Uterus (tissue), 4 donors: ENCODE data around the gene CCDC88B. TPM values are rescaled to one million over a fixed set of nuclear protein-coding genes. Genes with fewer than 3 reads are reported as not detected.
A peak's percentile ranks its signal among the peaks of the same experiment; 100 is the strongest.

Experiments used
- DNase-seq, 2 donors: peaks; one replicate each; pipeline ENCODE4 v3.0.0-alpha.2; 2019 to 2020
- H3K27ac ChIP-seq, 2 donors: fragments of 200-600 bp; sonication (generic); 1 replicate in 1 of 2; 2 replicates in 1 of 2; pipeline ENCODE4 v1.5.1; 2016 to 2018
- H3K27me3 ChIP-seq, 2 donors: fragments of 200-600 bp; sonication (generic); one replicate each; pipeline ENCODE4 v1.5.1; 2018 to 2019; ENCODE audit warnings: control low read depth in 1 of 2
- H3K36me3 ChIP-seq, 2 donors: fragments of 200-600 bp; sonication (generic); one replicate each; pipeline ENCODE4 v1.5.1; 2019; ENCODE audit warnings: control low read depth in 1 of 2
- H3K4me1 ChIP-seq, 2 donors: fragments of 200-600 bp; sonication (generic); one replicate each; pipeline ENCODE4 v1.5.1; 2018 to 2019; ENCODE audit warnings: control low read depth in 1 of 2
- H3K4me3 ChIP-seq, 2 donors: fragments of 200-600 bp; sonication (generic); 1 replicate in 1 of 2; 2 replicates in 1 of 2; pipeline ENCODE4 v1.5.1; 2018 to 2019; ENCODE audit warnings: mild to moderate bottlenecking in 1 of 2
- H3K9me3 ChIP-seq, 2 donors: fragments of 200-600 bp; sonication (generic); one replicate each; pipeline ENCODE4 v1.5.1; 2019; ENCODE audit warnings: control low read depth in 1 of 2
- CTCF ChIP-seq, 4 experiments: fragments of 200-600 bp in 2 of 4; fragments of 450-650 bp in 2 of 4; sonication (generic) in 2 of 4; IDR thresholded peaks; one replicate each; pipeline ENCODE4 v1.5.1; 2016 to 2019; ENCODE audit warnings: antibody characterized with exemption in 4 of 4, mild to moderate bottlenecking in 2 of 4, moderate library complexity in 1 of 4
- POLR2A ChIP-seq, 2 donors: fragments of 450-650 bp; IDR thresholded peaks; one replicate each; pipeline ENCODE4 v1.6.1; 2016; ENCODE audit warnings: antibody characterized with exemption in 2 of 2, mild to moderate bottlenecking in 1 of 2, moderate library complexity in 1 of 2
- intact Hi-C: fragments of 100-400 bp; cut with DNase I; formaldehyde crosslinking; loops from one replicate; pipeline ENCODE4 v1.15.1; 2023; ENCODE audit warnings: low total_unique reads
- total RNA-seq, 4 donors: library from RNA; depleted of rRNA in 3 of 4; stranded (reverse); fragments of >200 nt in 3 of 4; gene quantifications; one replicate each; pipeline versions ENCODE4 v1.1.0 to v1.2.4, GENCODE V29; 2014 to 2023
- donor health status: DM: yes; HTN: yes; CAD: no.

The CCDC88B gene
- total RNA-seq, 4 donors from 2014 or later = 0.29 to 5.7 (median 2.9) TPM

DNA sequence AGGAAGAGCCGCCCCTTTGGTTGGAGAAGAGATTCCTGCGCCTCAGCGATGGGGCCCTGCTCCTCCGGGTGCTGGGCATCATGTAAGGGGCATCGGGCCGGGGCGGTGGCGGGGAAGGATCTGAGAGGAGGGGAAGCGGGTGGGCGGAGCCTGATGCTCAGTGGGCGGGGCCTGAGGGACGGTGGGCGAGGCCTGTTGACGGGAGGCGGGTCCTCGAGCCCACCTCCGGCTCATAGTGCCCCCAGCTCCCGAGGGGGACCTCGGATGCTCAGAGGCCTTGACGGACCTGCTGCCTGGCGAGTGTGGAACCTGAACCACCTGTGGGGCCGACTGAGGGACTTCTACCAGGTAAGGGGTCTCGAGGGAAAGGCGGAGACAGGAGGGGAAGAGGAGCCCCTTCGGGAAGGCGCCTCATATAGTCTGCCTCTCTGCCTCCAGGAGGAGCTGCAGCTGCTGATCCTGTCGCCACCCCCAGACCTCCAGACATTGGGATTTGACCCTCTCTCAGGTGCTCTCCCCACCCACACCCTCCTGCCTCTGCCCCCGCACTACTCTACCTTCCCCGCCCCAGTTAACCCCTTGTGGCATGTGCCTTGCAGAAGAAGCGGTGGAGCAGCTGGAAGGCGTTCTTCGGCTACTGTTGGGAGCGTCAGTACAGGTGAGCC lies 799 bp downstream of the CCDC88B start:
- intact Hi-C loops = no loop called here

DNA sequence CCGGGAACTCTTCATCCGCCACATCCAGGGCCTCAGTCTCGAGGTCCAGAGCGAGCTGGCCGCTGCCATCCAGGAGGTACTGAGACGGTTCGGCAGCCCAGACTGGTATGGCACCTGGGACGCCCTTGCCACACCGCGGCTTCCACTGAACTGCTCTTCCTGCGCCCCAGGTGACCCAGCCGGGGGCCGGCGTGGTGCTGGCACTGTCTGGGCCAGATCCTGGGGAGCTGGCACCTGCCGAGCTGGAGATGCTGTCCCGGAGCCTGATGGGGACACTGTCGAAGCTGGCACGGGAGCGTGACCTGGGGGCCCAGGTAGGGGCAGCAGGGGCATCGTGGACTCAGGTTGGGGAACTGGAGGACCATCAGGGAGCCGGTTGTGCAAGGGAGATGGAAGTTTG lies 1.4 kb downstream of the CCDC88B start:
- intact Hi-C loops = no loop called here

More for the DNA sequence above, 799 bp downstream of the CCDC88B start:
- Histone ChIP-seq H3K4me1 (no peaks in the 10 kb centered on the region), H3K4me3 (no peak overlapping the region), H3K36me3 (no peaks in the 10 kb centered on the region), H3K9me3 (no peaks in the 10 kb centered on the region), H3K27ac (no peak overlapping the region), H3K27me3 (no peaks in the 10 kb centered on the region)
- TF ChIP-seq POLR2A (IDR thresholded peaks at IDR 0.05) (no peak), CTCF (IDR thresholded peaks at IDR 0.05) (no peak)
- no peak for DNase-seq

GRCh38 chr11:64341851-64342791 lies 2.1 kb downstream of the CCDC88B start:
- intact Hi-C loops = no loop called here
- DNase-seq = peak; percentile 80 to 89
- Histone ChIP-seq H3K27ac (peak overlapping the region; percentile 7 to 9), H3K27me3 (no peaks in the 10 kb centered on the region), H3K36me3 (no peaks in the 10 kb centered on the region), H3K4me1 (no peaks in the 10 kb centered on the region), H3K4me3 (peak overlapping the region in 1 of 2 donors; percentile 30), H3K9me3 (no peaks in the 10 kb centered on the region)
- peak in 1 of 2 donors; percentile 35 for TF ChIP-seq POLR2A (IDR thresholded peaks at IDR 0.05)
- TF ChIP-seq CTCF (IDR thresholded peaks at IDR 0.05) = peak in 3 of 4 experiments; percentile 44 to 56 (median 54)

More for the DNA sequence above, 1.4 kb downstream of the CCDC88B start:
- Histone ChIP-seq H3K4me1 (no peaks in the 10 kb centered on the region), H3K4me3 (no peak overlapping the region), H3K36me3 (no peaks in the 10 kb centered on the region), H3K27ac (no peak overlapping the region), H3K9me3 (no peaks in the 10 kb centered on the region), H3K27me3 (no peaks in the 10 kb centered on the region)
- TF ChIP-seq CTCF (IDR thresholded peaks at IDR 0.05) = no peak
- TF ChIP-seq POLR2A (IDR thresholded peaks at IDR 0.05) = no peak
- no peak for DNase-seq

GRCh38 chr11:64342869-64343745 lies 3.1 kb downstream of the CCDC88B start:
- no peaks in the 10 kb centered on the region for H3K4me1 ChIP-seq
- no peaks in the 10 kb centered on the region for H3K36me3 ChIP-seq
- H3K9me3 ChIP-seq = no peaks in the 10 kb centered on the region
- no peak for DNase-seq
- TF ChIP-seq CTCF (IDR thresholded peaks at IDR 0.05) (no peak), POLR2A (IDR thresholded peaks at IDR 0.05) (no peak)
- no peaks in the 10 kb centered on the region for H3K27me3 ChIP-seq
- H3K4me3 ChIP-seq = peak overlapping the region in 1 of 2 donors; percentile 30
- no peak overlapping the region for H3K27ac ChIP-seq
- intact Hi-C loops = no loop called here
